ENCODE results near the gene ACACB. TPM values are rescaled to one million over a fixed set of nuclear protein-coding genes. Genes with fewer than 3 reads are reported as not detected.

ACACB gene
- total RNA-seq, 1 donor = 6.4 TPM

DNA sequence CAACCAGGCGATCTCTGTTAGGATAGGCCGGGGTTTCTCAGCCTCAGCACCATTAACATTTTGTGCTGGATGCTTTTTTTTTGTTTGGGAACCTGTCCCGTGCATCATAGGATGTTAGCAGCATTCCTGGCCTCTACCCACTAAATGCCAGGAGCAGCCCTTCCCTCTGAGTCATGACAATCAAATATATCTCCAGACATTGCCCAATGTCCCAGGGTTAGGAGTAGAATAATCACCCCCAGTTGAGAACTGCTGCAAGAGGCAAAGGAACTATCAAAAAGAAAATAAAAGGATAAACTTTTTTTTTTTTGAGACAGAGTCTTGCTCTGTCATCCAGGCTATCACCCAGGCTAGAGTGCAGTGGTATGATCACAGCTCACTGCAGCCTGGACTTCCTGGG, 76.0 kb downstream of the ACACB start:
- Histone ChIP-seq H3K9me3 (ENCODE audit: low read depth, low read length) (no peaks in the 10 kb centered on the region), H3K4me1 (ENCODE audit: insufficient read depth, low read length) (no peaks in the 10 kb centered on the region), H3K27me3 (ENCODE audit: insufficient read depth, low read length) (no peaks in the 10 kb centered on the region), H3K4me3 (ENCODE audit: low read length) (no peak overlapping the region)

DNA sequence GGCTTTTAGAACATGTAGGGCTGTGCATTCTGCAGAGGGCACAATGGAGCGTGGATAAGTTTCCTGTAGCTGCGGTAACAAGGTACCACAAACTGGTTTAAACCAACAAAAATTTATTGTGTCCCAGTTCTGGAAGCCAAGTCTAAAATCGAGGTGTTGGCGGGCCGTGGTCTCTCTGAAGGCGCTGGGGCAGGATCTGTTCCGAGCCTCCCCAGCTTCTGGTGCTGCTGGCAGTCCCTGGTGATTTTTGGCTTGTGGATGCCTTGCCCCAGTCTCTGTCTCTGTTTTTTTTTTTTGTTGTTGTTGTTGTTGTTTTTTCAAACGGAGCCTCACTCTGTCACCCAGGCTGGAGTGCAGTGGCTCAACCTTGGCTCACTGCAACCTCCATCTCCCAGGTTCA, 77.5 kb downstream of the ACACB start:
- Histone ChIP-seq H3K9me3 (ENCODE audit: low read depth, low read length) (no peaks in the 10 kb centered on the region), H3K4me1 (ENCODE audit: insufficient read depth, low read length) (no peaks in the 10 kb centered on the region), H3K27me3 (ENCODE audit: insufficient read depth, low read length) (no peaks in the 10 kb centered on the region), H3K4me3 (ENCODE audit: low read length) (no peak overlapping the region)

DNA sequence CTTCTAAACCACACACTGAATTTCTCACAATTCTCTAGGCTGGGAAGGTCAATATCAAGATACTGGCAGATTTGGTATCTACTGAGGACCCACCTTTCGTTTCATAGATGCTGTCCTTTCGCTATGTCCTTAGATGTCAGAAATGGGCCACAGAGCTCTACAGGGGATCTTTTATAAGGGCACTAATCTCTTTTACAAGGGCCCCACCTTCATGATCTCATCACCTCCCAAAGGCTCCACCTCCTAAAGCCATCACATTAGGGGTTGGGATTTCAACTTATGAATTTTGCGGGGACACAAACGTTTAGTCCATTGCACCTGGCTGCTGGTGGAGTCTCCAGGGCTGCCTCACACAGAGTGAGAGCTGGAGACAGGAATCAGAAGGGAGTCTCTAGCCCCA, 79.9 kb downstream of the ACACB start:
- no peaks in the 10 kb centered on the region for H3K9me3 ChIP-seq (ENCODE audit: low read depth, low read length)
- no peak overlapping the region for H3K4me3 ChIP-seq (ENCODE audit: low read length)
- H3K27me3 ChIP-seq (ENCODE audit: insufficient read depth, low read length) = no peaks in the 10 kb centered on the region

DNA sequence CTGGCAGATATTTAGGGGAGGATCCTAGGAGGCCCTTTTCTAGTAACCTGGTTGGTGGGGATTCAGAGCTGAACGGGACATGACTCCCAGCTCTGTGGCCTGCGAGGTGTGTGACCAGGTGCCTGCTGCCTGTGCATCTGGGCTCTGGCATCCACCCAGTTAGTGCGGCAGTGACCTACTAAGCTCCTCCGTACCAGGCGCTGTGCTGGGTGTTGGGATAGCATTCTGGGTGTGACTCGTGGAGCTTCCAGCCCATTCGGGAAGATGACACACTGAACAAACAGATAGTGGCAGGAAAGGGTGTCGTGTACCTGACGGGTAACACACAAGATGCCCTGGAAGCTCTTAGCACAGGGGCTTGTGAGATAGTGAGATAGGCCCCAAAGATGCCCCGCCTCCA, 80.9 kb downstream of the ACACB start:
- no peak overlapping the region for H3K4me3 ChIP-seq (ENCODE audit: low read length)
- H3K4me1 ChIP-seq (ENCODE audit: insufficient read depth, low read length) = no peaks in the 10 kb centered on the region
- H3K9me3 ChIP-seq (ENCODE audit: low read depth, low read length) = no peaks in the 10 kb centered on the region
- no peaks in the 10 kb centered on the region for H3K27me3 ChIP-seq (ENCODE audit: insufficient read depth, low read length)

More for the DNA sequence above, 79.9 kb downstream of the ACACB start:
- H3K4me1 ChIP-seq (ENCODE audit: insufficient read depth, low read length) = no peaks in the 10 kb centered on the region

DNA sequence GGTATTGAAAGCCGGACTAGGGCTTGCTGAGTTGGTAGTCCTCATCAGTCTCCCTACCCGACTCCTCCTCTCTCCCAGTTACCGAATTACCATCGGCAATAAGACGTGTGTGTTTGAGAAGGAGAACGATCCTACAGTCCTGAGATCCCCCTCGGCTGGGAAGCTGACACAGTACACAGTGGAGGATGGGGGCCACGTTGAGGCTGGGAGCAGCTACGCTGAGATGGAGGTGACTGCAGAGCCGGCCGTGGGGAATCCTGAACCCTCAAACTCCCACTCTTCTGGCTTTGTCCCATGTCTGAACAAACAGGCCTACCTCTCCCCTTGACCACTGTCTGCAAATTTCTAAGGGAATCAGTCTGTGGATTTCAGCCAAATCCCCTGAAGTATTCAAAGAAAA, 82.9 kb downstream of the ACACB start:
- no peaks in the 10 kb centered on the region for H3K9me3 ChIP-seq (ENCODE audit: low read depth, low read length)
- H3K4me1 ChIP-seq (ENCODE audit: insufficient read depth, low read length) = no peaks in the 10 kb centered on the region
- no peak overlapping the region for H3K4me3 ChIP-seq (ENCODE audit: low read length)
- H3K27me3 ChIP-seq (ENCODE audit: insufficient read depth, low read length) = no peaks in the 10 kb centered on the region

DNA sequence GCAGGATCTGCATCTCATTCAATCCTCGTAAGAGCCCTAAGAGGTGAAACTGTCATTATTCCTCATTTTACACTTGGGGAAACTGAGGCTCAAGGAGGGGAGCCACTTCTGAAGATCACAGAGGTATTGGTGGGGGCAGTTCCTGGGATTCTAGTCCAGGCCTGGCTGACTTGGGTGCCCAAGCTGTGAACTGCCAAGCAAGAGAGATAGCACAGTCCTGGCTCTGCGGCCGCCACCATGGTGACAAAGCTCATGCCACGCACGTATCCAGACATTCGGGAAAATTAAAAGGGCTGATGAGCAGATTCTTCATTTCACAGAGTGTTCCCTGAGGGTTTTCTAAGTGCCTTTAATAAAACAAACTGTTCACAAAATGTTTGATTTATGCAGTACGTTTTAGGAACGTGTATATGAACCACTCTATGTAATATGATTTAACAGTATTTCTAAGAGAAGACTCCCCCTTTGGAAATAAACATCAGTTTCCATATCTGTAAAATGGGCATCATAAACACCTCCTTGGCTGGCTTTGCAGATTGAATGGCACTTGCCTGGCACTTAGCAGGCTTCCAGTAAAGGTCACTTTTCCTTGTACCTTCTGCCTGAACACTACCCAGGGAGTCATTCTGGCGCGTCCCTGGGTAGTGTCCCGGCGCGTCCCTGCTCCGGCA, 84.6 kb downstream of the ACACB start:
- Histone ChIP-seq H3K4me1 (ENCODE audit: insufficient read depth, low read length) (no peaks in the 10 kb centered on the region), H3K27me3 (ENCODE audit: insufficient read depth, low read length) (no peaks in the 10 kb centered on the region), H3K9me3 (ENCODE audit: low read depth, low read length) (no peaks in the 10 kb centered on the region), H3K4me3 (ENCODE audit: low read length) (no peak overlapping the region)

DNA sequence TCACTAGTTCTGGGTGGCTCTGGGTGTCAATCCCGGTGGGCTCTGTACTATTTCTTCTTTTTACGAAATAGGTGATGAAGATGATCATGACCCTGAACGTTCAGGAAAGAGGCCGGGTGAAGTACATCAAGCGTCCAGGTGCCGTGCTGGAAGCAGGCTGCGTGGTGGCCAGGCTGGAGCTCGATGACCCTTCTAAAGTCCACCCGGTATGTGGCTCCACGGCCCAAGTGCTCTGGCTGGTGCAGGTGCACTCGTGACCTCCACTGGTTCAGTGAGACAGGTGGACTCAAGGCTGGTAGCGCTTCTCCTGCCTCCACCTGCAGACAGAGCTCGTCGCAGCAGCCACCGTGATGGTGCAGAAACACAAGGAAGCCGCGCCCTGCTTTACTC, 85.1 kb downstream of the ACACB start:
- Histone ChIP-seq H3K9me3 (ENCODE audit: low read depth, low read length) (no peaks in the 10 kb centered on the region), H3K4me1 (ENCODE audit: insufficient read depth, low read length) (no peaks in the 10 kb centered on the region), H3K4me3 (ENCODE audit: low read length) (no peak overlapping the region)

DNA sequence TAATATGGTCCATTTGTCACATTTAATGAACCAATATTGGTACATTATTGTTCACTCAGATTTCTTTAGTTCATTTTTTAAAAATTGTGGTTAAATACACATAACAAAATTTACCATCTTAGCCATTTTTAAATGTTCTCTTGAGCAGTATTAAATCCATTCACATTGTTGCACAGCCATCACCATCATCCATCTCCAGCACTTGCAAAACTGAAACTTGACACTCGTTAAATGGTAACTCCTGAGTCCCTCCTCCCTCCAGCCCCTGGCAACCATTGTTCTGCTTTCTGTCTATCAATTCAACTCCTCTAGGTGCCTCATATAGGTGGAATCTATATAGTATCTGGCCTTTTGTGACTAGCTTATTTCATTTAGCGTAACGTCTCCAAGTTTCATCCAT, 86.4 kb downstream of the ACACB start:
- no peaks in the 10 kb centered on the region for H3K9me3 ChIP-seq (ENCODE audit: low read depth, low read length)
- H3K27me3 ChIP-seq (ENCODE audit: insufficient read depth, low read length) = no peaks in the 10 kb centered on the region
- H3K4me3 ChIP-seq (ENCODE audit: low read length) = no peak overlapping the region
- no peaks in the 10 kb centered on the region for H3K4me1 ChIP-seq (ENCODE audit: insufficient read depth, low read length)

More for the DNA sequence above, 85.1 kb downstream of the ACACB start:
- H3K27me3 ChIP-seq (ENCODE audit: insufficient read depth, low read length) = no peaks in the 10 kb centered on the region

DNA sequence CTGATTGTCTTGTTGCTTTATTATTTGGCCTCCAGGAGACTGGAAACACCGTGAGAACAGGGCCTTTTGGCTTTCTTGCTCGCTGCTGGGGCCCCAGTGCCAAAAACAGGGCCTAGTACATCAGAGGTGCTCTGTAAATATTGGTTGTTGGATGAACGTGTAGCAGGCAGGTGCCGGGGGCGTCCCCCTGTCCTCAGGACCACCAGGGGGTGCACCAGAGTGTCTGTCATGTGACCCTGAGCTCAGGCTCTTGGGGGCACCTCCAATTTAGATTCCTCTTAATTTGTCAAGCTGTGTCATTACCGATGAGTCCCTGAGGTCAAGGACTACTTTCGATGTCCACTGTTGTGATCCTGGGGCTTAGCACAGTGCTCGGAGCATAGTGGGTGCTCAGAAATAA, 87.1 kb downstream of the ACACB start:
- H3K27me3 ChIP-seq (ENCODE audit: insufficient read depth, low read length) = no peaks in the 10 kb centered on the region
- no peaks in the 10 kb centered on the region for H3K4me1 ChIP-seq (ENCODE audit: insufficient read depth, low read length)
- no peak overlapping the region for H3K4me3 ChIP-seq (ENCODE audit: low read length)
- H3K9me3 ChIP-seq (ENCODE audit: low read depth, low read length) = no peaks in the 10 kb centered on the region

DNA sequence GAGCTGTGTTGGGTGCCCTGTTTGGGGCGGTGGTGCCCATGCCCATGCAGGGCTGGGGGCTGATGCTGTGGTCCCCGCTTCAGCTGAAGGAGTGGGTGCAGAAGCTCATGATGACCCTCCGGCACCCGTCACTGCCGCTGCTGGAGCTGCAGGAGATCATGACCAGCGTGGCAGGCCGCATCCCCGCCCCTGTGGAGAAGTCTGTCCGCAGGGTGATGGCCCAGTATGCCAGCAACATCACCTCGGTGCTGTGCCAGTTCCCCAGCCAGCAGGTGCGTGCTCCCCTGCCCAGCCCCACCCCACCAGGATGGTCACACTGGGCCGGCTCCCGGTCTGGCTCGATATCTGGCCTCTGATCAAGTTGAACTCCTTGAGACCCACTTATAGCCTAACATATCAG, 92.7 kb downstream of the ACACB start:
- no peak overlapping the region for H3K4me3 ChIP-seq (ENCODE audit: low read length)
- H3K27me3 ChIP-seq (ENCODE audit: insufficient read depth, low read length) = no peaks in the 10 kb centered on the region
- no peaks in the 10 kb centered on the region for H3K9me3 ChIP-seq (ENCODE audit: low read depth, low read length)
- H3K4me1 ChIP-seq (ENCODE audit: insufficient read depth, low read length) = no peaks in the 10 kb centered on the region

DNA sequence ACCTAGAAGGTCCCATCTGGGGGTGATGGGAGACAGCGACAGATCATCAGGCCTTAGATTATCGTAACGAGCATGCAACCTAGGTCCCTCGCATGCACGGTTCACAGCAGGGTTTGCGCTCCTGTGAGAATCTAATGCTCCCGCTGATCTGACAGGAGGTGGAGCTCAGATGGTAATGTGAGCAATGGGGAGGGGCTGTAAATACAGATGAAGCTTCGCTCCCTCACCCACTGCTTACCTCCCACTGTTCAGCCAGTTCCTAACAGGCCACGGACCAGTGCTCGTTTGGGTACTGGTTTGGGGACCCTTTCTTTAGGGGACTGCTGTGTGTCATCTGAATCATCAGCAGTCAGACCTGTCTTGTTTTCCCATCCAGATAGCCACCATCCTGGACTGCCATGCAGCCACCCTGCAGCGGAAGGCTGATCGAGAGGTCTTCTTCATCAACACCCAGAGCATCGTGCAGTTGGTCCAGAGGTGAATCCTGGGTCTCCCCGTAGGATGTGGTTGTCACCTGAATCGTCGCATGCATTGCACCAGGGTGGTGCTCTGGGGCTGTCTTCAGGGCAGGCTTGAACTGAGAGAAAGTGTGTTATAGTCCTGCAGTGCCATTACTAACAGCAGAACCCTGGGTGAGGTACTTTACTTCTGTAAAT, 96.2 kb downstream of the ACACB start:
- Histone ChIP-seq H3K9me3 (ENCODE audit: low read depth, low read length) (no peaks in the 10 kb centered on the region), H3K27me3 (ENCODE audit: insufficient read depth, low read length) (no peaks in the 10 kb centered on the region), H3K4me1 (ENCODE audit: insufficient read depth, low read length) (no peaks in the 10 kb centered on the region), H3K4me3 (ENCODE audit: low read length) (no peak overlapping the region)

DNA sequence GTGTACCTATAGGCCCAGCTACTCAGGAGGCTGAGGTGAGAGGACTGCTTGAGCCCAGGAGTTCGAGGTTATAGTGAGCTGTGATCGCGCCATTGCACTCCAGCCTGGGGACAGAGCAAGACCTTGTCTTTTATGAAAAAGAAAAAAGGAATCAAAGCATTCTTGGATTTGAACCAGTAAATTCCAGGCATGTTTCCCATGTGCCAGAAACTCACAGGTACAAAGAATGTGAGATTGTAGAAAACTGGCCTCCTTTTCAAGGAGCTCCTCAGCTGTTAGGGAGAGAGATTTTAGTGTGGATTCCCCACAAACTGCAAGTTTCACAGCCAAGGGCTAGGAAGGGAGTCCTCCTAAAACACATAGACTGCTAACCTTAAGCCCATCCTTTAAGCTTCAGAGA, 97.7 kb downstream of the ACACB start:
- H3K4me3 ChIP-seq (ENCODE audit: low read length) = no peak overlapping the region
- no peaks in the 10 kb centered on the region for H3K27me3 ChIP-seq (ENCODE audit: insufficient read depth, low read length)
- H3K4me1 ChIP-seq (ENCODE audit: insufficient read depth, low read length) = no peaks in the 10 kb centered on the region
- no peaks in the 10 kb centered on the region for H3K9me3 ChIP-seq (ENCODE audit: low read depth, low read length)

DNA sequence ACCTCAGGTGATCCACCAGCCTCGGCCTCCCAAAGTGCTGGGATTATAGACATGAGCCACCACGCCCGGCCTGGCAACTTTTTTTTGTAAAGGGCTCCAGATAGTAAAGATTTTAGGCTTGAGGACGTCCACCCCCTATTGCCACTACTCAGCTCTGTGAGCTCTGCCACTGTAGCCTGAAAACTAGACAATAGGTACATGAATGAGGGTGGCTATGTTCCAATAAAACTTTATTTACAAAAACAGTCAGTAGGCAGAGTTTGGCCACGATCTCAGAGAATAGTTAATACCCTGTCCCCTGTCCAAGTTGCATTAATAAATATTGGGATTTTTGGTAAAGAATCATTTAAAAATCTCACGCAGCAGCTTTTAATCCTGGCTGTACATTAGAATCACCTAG, 102.6 kb downstream of the ACACB start:
- no peaks in the 10 kb centered on the region for H3K27me3 ChIP-seq (ENCODE audit: insufficient read depth, low read length)
- H3K4me3 ChIP-seq (ENCODE audit: low read length) = no peak overlapping the region
- no peaks in the 10 kb centered on the region for H3K4me1 ChIP-seq (ENCODE audit: insufficient read depth, low read length)
- H3K9me3 ChIP-seq (ENCODE audit: low read depth, low read length) = no peaks in the 10 kb centered on the region

DNA sequence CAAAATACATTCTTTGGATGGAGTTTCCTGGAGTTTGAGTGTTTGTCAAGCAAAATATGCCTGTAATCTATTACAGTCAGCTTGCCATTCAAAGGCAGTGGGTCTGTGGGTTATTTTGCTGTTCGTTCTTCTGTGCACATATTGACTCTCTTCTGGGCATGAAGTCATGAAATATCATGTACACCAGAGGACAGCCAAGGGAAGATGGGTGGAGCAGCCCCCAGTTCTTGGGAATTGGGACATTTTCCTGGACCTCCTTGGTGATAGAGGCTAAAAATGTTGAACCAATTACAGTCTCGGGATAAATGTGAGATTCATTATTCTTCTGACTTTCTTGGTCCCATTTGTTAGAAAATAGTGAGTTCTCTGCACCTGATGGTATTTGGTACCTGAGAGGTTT, 103.6 kb downstream of the ACACB start:
- Histone ChIP-seq H3K4me3 (ENCODE audit: low read length) (no peak overlapping the region), H3K4me1 (ENCODE audit: insufficient read depth, low read length) (no peaks in the 10 kb centered on the region), H3K9me3 (ENCODE audit: low read depth, low read length) (no peaks in the 10 kb centered on the region), H3K27me3 (ENCODE audit: insufficient read depth, low read length) (no peaks in the 10 kb centered on the region)

DNA sequence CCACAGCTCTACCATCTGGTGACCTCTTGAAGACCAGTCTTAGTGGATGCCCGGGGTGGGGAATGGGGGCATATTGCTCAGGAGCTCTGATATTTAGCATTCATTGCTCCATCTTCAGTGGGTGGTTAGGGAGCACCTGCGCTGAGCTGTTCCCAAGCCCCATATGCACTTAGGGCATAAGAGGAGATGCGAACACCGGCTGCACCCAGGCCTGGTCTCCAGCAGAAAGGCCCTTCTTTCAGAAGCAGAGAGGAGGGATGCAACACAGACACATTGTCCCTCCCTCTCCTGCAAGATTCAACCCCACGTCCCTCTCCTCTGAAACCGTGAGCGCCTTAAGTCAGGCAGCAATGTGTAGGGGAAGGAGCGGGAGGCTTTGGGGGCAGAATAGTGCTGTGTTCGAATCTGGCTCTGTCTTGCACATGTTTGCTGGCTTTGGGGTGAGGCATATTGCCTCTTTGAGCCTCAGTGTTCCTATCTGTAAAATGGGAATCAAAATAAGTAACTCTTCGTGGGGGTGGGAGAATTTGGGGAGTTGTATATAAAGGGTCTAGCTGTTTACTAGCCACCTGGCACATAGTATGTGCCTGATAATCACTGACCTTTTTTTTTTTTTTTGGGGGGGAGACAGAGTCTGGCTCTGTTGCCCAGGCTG, 105.0 kb downstream of the ACACB start:
- H3K27me3 ChIP-seq (ENCODE audit: insufficient read depth, low read length) = no peaks in the 10 kb centered on the region
- no peaks in the 10 kb centered on the region for H3K9me3 ChIP-seq (ENCODE audit: low read depth, low read length)
- H3K4me3 ChIP-seq (ENCODE audit: low read length) = no peak overlapping the region
- H3K4me1 ChIP-seq (ENCODE audit: insufficient read depth, low read length) = no peaks in the 10 kb centered on the region

DNA sequence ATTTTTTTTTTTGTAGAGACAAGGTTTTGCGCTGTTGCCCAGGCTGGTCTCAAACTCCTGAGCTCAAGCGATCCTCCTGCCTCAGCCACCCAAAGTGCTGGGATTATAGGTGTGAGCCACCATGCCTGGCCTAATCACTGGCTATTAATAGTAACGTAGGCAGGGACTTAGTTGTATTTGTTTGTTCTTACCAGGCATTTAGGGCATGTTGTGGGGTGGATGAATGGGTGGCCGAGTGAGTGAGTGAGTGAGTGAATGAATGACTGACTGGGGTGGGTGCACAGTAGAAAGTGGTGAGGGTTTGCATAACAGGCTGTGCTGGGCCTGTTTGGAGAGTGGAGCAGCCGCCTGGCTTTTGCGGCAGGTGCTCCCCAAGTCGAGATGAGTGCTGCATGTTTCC, 105.7 kb downstream of the ACACB start:
- Histone ChIP-seq H3K4me1 (ENCODE audit: insufficient read depth, low read length) (no peaks in the 10 kb centered on the region), H3K9me3 (ENCODE audit: low read depth, low read length) (no peaks in the 10 kb centered on the region), H3K27me3 (ENCODE audit: insufficient read depth, low read length) (no peaks in the 10 kb centered on the region), H3K4me3 (ENCODE audit: low read length) (no peak overlapping the region)
